A673 (cell line): ENCODE measurements around the gene TRRAP.

ENCODE experiments used
- CTCF ChIP-seq: fragments of 300-800, 200-600 bp; sonication (generic); conservative IDR thresholded peaks from 2 replicates; pipeline ENCODE4 v1.5.1; 2017; ENCODE audit warnings: low read depth, mild to moderate bottlenecking, antibody characterized with exemption, low read length, moderate library complexity, mixed read lengths
- EZH2 ChIP-seq: fragments of 200-600 bp; sonication (generic); IDR thresholded peaks from 2 replicates; pipeline ENCODE4 v1.6.1; 2017; ENCODE audit warnings: borderline replicate concordance, low read depth, mild to moderate bottlenecking, mixed read lengths, antibody characterized with exemption, low read length; ENCODE audit not compliant: poor library complexity, severe bottlenecking

DNA sequence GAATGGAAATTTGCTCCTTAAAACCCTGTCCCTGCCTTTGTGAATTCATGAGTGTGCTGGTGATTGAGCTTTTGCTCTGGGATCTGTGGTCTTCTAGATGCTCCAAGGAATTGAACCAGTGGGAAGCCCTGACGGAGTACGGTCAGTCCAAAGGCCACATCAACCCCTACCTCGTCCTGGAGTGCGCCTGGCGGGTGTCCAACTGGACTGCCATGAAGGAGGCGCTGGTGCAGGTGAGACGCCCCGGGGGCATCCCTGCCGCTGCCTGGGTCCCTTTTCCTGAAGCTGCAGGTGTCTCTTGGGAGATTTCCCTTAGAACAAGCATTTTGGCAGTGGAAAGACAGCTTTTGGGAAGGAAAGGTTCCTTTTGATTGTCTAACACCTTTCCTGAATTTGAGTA, 100.3 kb downstream of the TRRAP start:
- TF ChIP-seq CTCF (no peak), EZH2 (no peak)
